Endothelial cell (in vitro differentiated cells): ENCODE data around the gene RASSF8. TPM values are rescaled to one million over a fixed set of nuclear protein-coding genes. Genes with fewer than 3 reads are reported as not detected.
A peak's percentile ranks its signal among the peaks of the same experiment; 100 is the strongest.

ENCODE experiments used
- DNase-seq: peaks from one replicate; pipeline ENCODE4 v3.0.0; 2021; ENCODE audit warnings: low spot score
- H3K27ac Mint-ChIP-seq: one replicate; pipeline ENCODE4 v1.8.0; 2021; ENCODE audit warnings: mixed read lengths, inconsistent platforms; ENCODE audit not compliant: unreplicated experiment
- H3K27me3 Mint-ChIP-seq: one replicate; pipeline ENCODE4 v1.8.0; 2021; ENCODE audit warnings: mild to moderate bottlenecking, moderate library complexity, mixed read lengths, inconsistent platforms; ENCODE audit not compliant: unreplicated experiment
- H3K36me3 Mint-ChIP-seq: one replicate; pipeline ENCODE4 v1.8.0; 2021; ENCODE audit warnings: mild to moderate bottlenecking, low read depth, mixed read lengths, inconsistent platforms; ENCODE audit not compliant: unreplicated experiment
- H3K4me1 Mint-ChIP-seq: one replicate; pipeline ENCODE4 v1.8.0; 2021; ENCODE audit warnings: mild to moderate bottlenecking, mixed read lengths, inconsistent platforms; ENCODE audit not compliant: unreplicated experiment
- H3K4me3 Mint-ChIP-seq: one replicate; pipeline ENCODE4 v1.8.0; 2021; ENCODE audit warnings: mild to moderate bottlenecking, mixed read lengths, inconsistent platforms; ENCODE audit not compliant: unreplicated experiment
- H3K9me3 Mint-ChIP-seq: one replicate; pipeline ENCODE4 v1.8.0; 2021; ENCODE audit warnings: mixed read lengths, inconsistent platforms; ENCODE audit not compliant: unreplicated experiment
- CTCF ChIP-seq: fragments of 200-600 bp; sonication (generic); IDR thresholded peaks from one replicate; pipeline ENCODE4 v1.5.0; 2021; ENCODE audit warnings: antibody characterized with exemption; ENCODE audit not compliant: unreplicated experiment
- total RNA-seq: library from RNA; stranded (reverse); fragmentation: NEBNext Ultra II Directional; extraction: Animal tissue kit (Norgen Biotek cat#: 25700); gene quantifications from one replicate; pipeline ENCODE4 v1.2.1, GENCODE V29; 2021; ENCODE audit not compliant: unreplicated experiment

Gene RASSF8
- total RNA-seq, 1 donor from 2014 or later = 87.2 TPM

GRCh38 chr12:25986180-25986579 is 27.7 kb downstream of the RASSF8 start:
- no peak for DNase-seq
- Mint-ChIP-seq H3K9me3 (no peaks in the 10 kb centered on the region), H3K27me3 (peaks cover 1% of the 10 kb centered on the region), H3K36me3 (no peaks in the 10 kb centered on the region), H3K4me1 (peaks cover 18% of the 10 kb centered on the region), H3K4me3 (no peak overlapping the region), H3K27ac (no peak overlapping the region)
- no peak for TF ChIP-seq CTCF

- no peak for DNase-seq
- Mint-ChIP-seq H3K4me3 (no peak overlapping the region), H3K4me1 (peaks cover 29% of the 10 kb centered on the region), H3K36me3 (no peaks in the 10 kb centered on the region), H3K27me3 (peaks cover 5% of the 10 kb centered on the region), H3K27ac (peak overlapping the region; percentile 87), H3K9me3 (no peaks in the 10 kb centered on the region)
- TF ChIP-seq CTCF = no peak
Measured at GRCh38 chr12:25988505-25988904, 30.0 kb downstream of the RASSF8 start.

GRCh38 chr12:25990495-25990894 is 32.0 kb downstream of the RASSF8 start:
- Mint-ChIP-seq H3K4me3 (no peak overlapping the region), H3K4me1 (peaks cover 28% of the 10 kb centered on the region), H3K36me3 (no peaks in the 10 kb centered on the region), H3K27me3 (peaks cover 5% of the 10 kb centered on the region), H3K9me3 (no peaks in the 10 kb centered on the region), H3K27ac (no peak overlapping the region)
- no peak for DNase-seq
- no peak for TF ChIP-seq CTCF

GRCh38 chr12:25992026-25992782 is 33.7 kb downstream of the RASSF8 start:
- no peaks in the 10 kb centered on the region for H3K9me3 Mint-ChIP-seq
- peaks cover 33% of the 10 kb centered on the region for H3K4me1 Mint-ChIP-seq
- no peak for TF ChIP-seq CTCF
- H3K36me3 Mint-ChIP-seq = no peaks in the 10 kb centered on the region
- no peak for DNase-seq
- peaks cover 4% of the 10 kb centered on the region for H3K27me3 Mint-ChIP-seq
- no peak overlapping the region for H3K4me3 Mint-ChIP-seq
- peak overlapping the region; percentile 26 for H3K27ac Mint-ChIP-seq

- DNase-seq = no peak
- no peak for TF ChIP-seq CTCF
- Mint-ChIP-seq H3K36me3 (no peaks in the 10 kb centered on the region), H3K27me3 (peaks cover 5% of the 10 kb centered on the region), H3K4me3 (no peak overlapping the region), H3K27ac (no peak overlapping the region), H3K9me3 (no peaks in the 10 kb centered on the region), H3K4me1 (peaks cover 26% of the 10 kb centered on the region)
Measured at GRCh38 chr12:25993901-25994651, 35.6 kb downstream of the RASSF8 start.
